NCI-H2227 treated with DMSO at 0.1 percent for 48 hours (cell line): ENCODE results near the gene SOHLH2.

ENCODE experiments used
- DNase-seq: peaks from one replicate; lab custom pipeline; 2025; lab: John Stamatoyannopoulos, UW

The SOHLH2 gene

DNA sequence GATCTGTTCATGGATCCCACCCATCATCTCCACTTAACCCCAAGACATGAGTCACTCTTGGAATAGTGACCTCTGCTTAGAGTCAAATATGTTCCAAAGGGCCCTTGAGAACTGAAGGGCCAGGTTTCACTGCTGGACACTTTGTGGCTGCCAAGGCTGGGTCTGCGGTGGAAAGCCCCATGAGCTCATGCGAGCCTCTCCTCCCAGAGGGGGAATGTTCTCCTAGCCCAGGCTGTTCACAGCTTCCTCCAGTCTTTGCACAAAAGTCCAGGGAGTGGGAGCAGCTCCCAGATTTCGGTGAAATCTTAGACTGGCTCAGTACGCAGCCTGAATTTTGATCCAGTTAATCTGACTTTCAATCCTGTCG is 82.4 kb downstream of the SOHLH2 start:
- no peak for DNase-seq

DNA sequence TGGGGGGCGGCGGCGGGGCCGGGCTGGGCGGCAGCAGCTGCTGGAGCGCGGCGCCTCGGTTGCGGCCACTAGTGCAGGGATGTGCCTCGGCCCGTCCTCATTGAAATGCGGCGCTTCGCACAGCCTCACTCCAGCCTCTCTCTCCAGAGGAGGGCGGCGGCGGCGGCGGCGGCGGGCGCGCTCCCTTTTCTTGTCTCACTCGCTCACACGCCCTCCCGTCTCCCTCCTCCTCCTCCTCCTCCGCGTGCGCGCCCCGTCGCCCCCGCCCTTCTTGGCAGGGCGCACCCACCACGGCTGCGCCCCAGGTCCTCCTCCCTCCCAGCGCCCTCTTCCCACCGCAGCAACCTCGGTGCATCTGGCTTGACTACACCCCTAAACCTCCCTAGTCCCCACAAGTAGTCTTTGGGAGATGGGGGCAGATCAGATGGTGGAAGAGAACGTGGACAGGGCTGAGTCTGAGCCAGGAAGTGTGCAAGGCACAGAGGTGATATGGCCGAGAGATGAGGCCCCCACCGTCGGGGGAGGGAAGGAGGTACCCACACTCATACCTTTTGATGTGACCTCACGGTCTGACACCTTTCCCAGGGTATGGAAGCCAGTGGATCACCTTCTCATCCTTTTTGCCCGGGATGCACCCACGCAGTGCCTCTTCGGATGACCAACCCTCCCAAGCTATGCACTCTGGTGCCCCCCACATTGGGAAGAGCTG is 83.0 kb downstream of the SOHLH2 start, which contains the start of gene DCLK1:
TSS of gene DCLK1 (minus strand) at position 161 of the 709 bp plus-strand sequence.
- peak; percentile 19 for DNase-seq

DNA sequence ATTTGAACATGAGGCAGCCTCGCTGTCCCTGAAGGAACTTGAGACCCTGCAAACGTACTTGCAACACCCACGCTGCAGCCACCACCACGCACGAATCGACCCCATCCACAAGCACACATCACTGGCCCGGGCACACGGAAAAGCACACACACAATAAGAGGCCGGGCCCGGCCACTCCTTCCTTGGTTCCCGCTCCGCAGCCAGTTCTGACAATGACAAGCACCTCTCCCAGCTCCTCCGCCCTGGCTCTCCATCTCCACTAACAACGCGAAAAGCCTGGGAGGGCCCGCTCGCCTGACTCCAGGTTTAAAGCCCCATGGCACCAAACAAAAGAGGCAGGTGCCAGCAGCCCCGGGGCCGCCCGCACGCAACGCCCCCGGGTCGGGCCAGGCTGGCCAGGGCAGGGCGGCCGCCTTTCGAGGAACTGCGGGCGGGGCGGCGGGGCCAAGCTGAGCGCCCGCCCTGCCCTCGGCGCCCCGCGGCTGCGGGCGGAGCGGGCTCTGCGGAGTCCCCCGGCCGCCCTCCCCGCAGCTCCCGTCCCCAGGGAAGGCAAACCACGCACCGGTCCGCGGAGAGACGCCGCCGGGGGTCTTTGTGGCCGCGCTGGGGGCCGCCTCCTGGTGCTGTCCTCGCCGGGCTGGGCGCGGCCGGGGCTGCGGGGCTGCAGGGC is 83.7 kb downstream of the SOHLH2 start:
- peak; percentile 47 for DNase-seq

DNA sequence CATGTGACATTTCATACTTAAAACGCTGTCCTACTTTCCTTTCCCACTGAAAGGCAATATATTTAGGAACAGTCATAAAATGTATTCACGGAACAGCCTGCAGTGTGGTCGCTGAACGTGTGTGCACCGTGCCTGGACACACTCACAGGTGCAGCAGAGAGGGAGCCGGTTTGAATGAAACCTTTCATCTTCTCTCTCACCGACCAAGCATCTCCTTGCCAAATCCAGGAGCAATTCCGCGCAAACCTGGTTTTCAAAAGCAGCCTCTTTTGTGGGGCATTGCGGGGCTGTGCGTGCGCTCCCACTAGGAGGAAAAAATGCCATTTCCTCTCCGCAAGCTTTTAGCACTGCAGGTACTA is 84.2 kb downstream of the SOHLH2 start:
- DNase-seq: no peak

DNA sequence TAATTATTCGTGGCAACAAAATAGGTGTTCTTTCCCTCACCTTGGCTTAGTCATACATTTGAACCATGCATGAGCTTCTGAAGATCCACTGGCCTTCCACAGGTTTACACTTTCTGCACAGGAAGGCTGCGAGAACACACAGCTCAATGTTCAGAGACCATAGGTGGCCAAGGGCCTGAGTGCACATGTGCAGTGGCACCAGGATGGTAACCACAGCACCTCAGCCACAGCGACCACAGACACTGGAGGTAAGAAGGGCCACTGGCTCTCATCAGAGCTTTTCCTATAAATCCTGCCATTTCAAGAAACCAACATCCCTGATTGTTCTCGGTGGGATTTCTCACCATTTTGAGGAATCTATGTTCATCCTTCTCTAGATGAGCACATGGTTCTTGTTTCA is 84.8 kb downstream of the SOHLH2 start:
- no peak for DNase-seq

DNA sequence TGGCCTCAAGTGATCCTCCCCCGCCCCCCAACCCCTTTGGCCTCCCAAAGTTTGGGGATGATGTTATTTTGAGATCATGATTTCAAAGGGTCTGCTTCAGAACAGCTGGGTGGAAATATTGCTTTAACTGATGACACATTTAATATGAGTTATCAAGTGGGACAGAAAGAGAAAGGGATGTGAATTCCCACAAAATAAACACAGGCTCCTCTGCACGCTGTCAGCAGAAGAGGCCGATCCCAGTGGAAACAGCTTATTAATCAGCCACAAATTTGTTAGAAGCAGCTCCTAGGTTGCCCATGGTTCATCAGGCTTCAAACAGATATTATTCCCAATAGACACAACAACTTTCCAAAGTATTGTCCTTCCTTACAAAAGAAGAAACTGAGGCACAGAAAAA is 87.9 kb downstream of the SOHLH2 start:
- DNase-seq: no peak

DNA sequence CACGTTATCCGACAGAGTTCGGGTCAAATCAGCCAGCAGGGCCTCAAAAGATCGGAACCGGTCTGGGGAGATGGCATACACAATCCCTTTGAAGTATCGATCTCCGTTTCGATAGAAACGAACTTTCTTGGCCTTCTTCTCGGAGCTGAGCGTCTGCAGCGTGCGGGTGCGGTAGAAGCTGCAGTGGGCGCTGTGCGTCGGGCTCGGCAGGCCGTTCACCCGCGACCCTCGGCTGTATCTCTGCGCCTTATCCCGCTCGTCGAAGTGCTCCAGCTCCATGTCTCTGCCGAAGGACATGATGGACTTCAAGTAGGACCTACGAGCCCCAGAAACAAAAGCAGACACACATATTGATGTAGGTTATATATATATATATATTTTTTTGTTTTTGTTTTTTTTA is 88.5 kb downstream of the SOHLH2 start:
- DNase-seq: no peak

DNA sequence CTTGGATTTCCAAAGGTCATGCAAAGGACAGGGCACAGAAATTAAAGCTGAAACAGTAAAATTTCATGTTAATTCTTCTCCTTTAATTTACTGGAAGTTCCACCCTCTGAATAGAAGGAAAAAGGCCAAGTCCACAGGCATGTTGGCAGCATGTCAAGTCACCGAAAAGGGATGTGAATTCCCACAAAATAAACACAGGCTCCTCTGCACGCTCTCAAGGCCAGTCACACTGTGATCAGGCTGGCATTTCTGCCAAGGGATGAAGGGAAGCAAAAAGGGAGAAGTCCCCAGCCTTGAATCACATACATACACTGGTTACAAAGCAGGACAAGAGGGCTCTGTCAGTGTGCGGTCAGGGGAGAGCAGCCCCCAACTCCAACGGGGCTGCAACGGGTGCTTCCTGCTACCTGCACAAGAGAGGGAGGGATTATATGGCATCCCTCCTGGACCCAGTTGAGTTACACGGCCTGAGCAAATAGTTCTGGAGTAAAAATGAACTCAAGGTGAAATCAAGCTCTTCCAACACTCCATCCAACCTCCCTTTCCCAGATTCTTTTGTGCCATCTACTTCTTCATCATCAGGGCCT is 90.0 kb downstream of the SOHLH2 start:
- DNase-seq: no peak
